IMR-90 (cell line): ENCODE results near the gene GOLGA3. TPM values are rescaled to one million over a fixed set of nuclear protein-coding genes. Genes with fewer than 3 reads are reported as not detected.

Experiments
- ATAC-seq: fragments of 200-7000 bp; cut with Tn5 transposase; 2 replicates; pipeline ENCODE4 v1.9.1; 2020; ENCODE audit warnings: low read depth, mild to moderate bottlenecking, moderate library complexity
- BruUV-seq: library from RNA; stranded (reverse); fragments of 400-500 nt; replicated peaks from 2 replicates; lab custom pipeline; 2021; lab: Mats Ljungman, UMichigan
- CTCF ChIA-PET: fragments of 300-600 bp; formaldehyde crosslinking; extraction: SDS; loops from one replicate; lab custom pipeline; 2021; ENCODE audit warnings: antibody characterized with exemption; lab: Yijun Ruan, JAX
- POLR2A ChIA-PET: fragments of 300-600 bp; sonication (Branson Sonifier 250); formaldehyde crosslinking; loops from one replicate; lab custom pipeline; 2022; ENCODE audit warnings: antibody characterized with exemption; ENCODE audit not compliant: unreplicated experiment; lab: Charles Lee
- DNase-seq: peaks from one replicate; pipeline ENCODE4 v3.0.0; 2013
- H2AFZ ChIP-seq: replicated peaks from 2 replicates; pipeline ENCODE3; 2013; ENCODE audit warnings: low read length, mild to moderate bottlenecking; ENCODE audit not compliant: poor library complexity
- H2AK5ac ChIP-seq: 2 replicates; pipeline ENCODE4 v1.6.1; 2013; ENCODE audit warnings: low read depth, low read length, inconsistent platforms
- H2AK9ac ChIP-seq: replicated peaks from 2 replicates; pipeline ENCODE3; 2013; ENCODE audit warnings: mild to moderate bottlenecking, low read depth, low read length, moderate library complexity; ENCODE audit not compliant: poor library complexity
- H2BK120ac ChIP-seq: 2 replicates; pipeline ENCODE4 v1.6.1; 2013; ENCODE audit warnings: low read depth, low read length, inconsistent platforms
- H2BK15ac ChIP-seq: 3 replicates; pipeline ENCODE4 v1.6.1; 2013; ENCODE audit warnings: low read depth, low read length, inconsistent platforms
- H2BK20ac ChIP-seq: 2 replicates; pipeline ENCODE4 v1.6.1; 2013; ENCODE audit warnings: low read depth, mild to moderate bottlenecking, inconsistent platforms, low read length, moderate library complexity
- H2BK5ac ChIP-seq: 2 replicates; pipeline ENCODE4 v1.6.1; 2013; ENCODE audit warnings: mild to moderate bottlenecking, low read depth, low read length, inconsistent platforms; ENCODE audit not compliant: poor library complexity, severe bottlenecking
- H3K14ac ChIP-seq: replicated peaks from 2 replicates; pipeline ENCODE4 v1.6.1; 2013; ENCODE audit warnings: low read depth, low read length, inconsistent platforms
- H3K18ac ChIP-seq: 2 replicates; pipeline ENCODE4 v1.6.1; 2013; ENCODE audit warnings: low read depth, low read length, control low read depth
- H3K23ac ChIP-seq: 2 replicates; pipeline ENCODE4 v1.6.1; 2013; ENCODE audit warnings: low read depth, low read length, inconsistent platforms
- H3K27ac ChIP-seq: 2 replicates; pipeline ENCODE4 v1.5.1; 2013; ENCODE audit warnings: mild to moderate bottlenecking, control low read depth, low read length; ENCODE audit not compliant: insufficient read depth
- H3K27me3 ChIP-seq: 2 replicates; pipeline ENCODE4 v1.6.1; 2013; ENCODE audit warnings: low read length; ENCODE audit not compliant: control insufficient read depth, insufficient read depth
- H3K36me3 ChIP-seq: 2 replicates; pipeline ENCODE4 v1.6.1; 2013; ENCODE audit warnings: low read length, mixed read lengths; ENCODE audit not compliant: control insufficient read depth, insufficient read depth
- H3K4ac ChIP-seq: 2 replicates; pipeline ENCODE4 v1.6.1; 2013; ENCODE audit warnings: low read depth, low read length, inconsistent platforms
- H3K4me1 ChIP-seq: 2 replicates; pipeline ENCODE4 v1.6.1; 2013; ENCODE audit warnings: low read length, mixed read lengths; ENCODE audit not compliant: control insufficient read depth, insufficient read depth
- H3K4me2 ChIP-seq: 2 replicates; pipeline ENCODE4 v1.6.1; 2013; ENCODE audit warnings: low read depth, mild to moderate bottlenecking, control low read depth, low read length, moderate library complexity
- H3K4me3 ChIP-seq: 2 replicates; pipeline ENCODE4 v1.5.1; 2013; ENCODE audit warnings: low read depth, mild to moderate bottlenecking, control low read depth, low read length, moderate library complexity; ENCODE audit not compliant: insufficient read depth
- H3K56ac ChIP-seq: 2 replicates; pipeline ENCODE4 v1.6.1; 2013; ENCODE audit warnings: low read length, inconsistent platforms; ENCODE audit not compliant: insufficient read depth; ENCODE audit errors: extremely low read depth
- H3K79me1 ChIP-seq, 2 experiments: 2 replicates each; pipeline ENCODE4 v1.6.1; 2013; ENCODE audit warnings: low read length in 2 of 2, inconsistent platforms in 1 of 2, low read depth in 1 of 2
- H3K9ac ChIP-seq: 2 replicates; pipeline ENCODE4 v1.6.1; 2013; ENCODE audit warnings: low read depth, low read length, control low read depth
- H3K9me1 ChIP-seq: 2 replicates; pipeline ENCODE4 v1.6.1; 2013; ENCODE audit warnings: low read length, inconsistent platforms; ENCODE audit not compliant: insufficient read depth
- H3K9me3 ChIP-seq: 2 replicates; pipeline ENCODE4 v1.6.1; 2013; ENCODE audit warnings: low read length; ENCODE audit not compliant: control insufficient read depth, insufficient read depth
- H4K20me1 ChIP-seq: 2 replicates; pipeline ENCODE4 v1.6.1; 2013; ENCODE audit warnings: low read length, inconsistent platforms; ENCODE audit not compliant: insufficient read depth
- H4K5ac ChIP-seq: 2 replicates; pipeline ENCODE4 v1.6.1; 2013; ENCODE audit warnings: mild to moderate bottlenecking, low read depth, low read length, control low read depth
- H4K8ac ChIP-seq, 2 experiments: 2 replicates each; pipeline ENCODE4 v1.6.1; 2013; ENCODE audit warnings: low read depth in 2 of 2, low read length in 2 of 2, control low read depth in 1 of 2, inconsistent platforms in 1 of 2
- H4K91ac ChIP-seq: 2 replicates; pipeline ENCODE4 v1.6.1; 2013; ENCODE audit warnings: low read depth, low read length, inconsistent platforms; ENCODE audit not compliant: insufficient read depth
- BHLHE40 ChIP-seq: fragments of 150-350 bp; IDR thresholded peaks from 2 replicates; pipeline ENCODE4 v1.6.1; 2016; ENCODE audit warnings: mild to moderate bottlenecking, low read depth, low read length
- CEBPB ChIP-seq: IDR thresholded peaks from 2 replicates; pipeline ENCODE4 v1.6.1; 2012; ENCODE audit warnings: low read depth, low read length, improper control_type of control experiment
- CHD1 ChIP-seq: IDR thresholded peaks from 2 replicates; pipeline ENCODE4 v1.6.1; 2012; ENCODE audit warnings: low read depth, low read length, improper control_type of control experiment
- CTCF ChIP-seq: conservative IDR thresholded peaks from 2 replicates; pipeline ENCODE4 v1.5.1; 2012; ENCODE audit warnings: mild to moderate bottlenecking, low read depth, low read length, improper control_type of control experiment
- FOS ChIP-seq: fragments of 150-350 bp; IDR thresholded peaks from 2 replicates; pipeline ENCODE4 v1.6.1; 2016; ENCODE audit warnings: low read depth, low read length
- MAFK ChIP-seq: IDR thresholded peaks from 2 replicates; pipeline ENCODE4 v1.6.1; 2012; ENCODE audit warnings: low read depth, low read length, improper control_type of control experiment
- MAZ ChIP-seq: IDR thresholded peaks from 2 replicates; pipeline ENCODE4 v1.6.1; 2012; ENCODE audit warnings: low read depth, mild to moderate bottlenecking, low read length, improper control_type of control experiment, moderate library complexity, borderline replicate concordance
- MXI1 ChIP-seq: IDR thresholded peaks from 2 replicates; pipeline ENCODE4 v1.6.1; 2012; ENCODE audit warnings: low read depth, mild to moderate bottlenecking, low read length, moderate library complexity, borderline replicate concordance
- NFE2L2 ChIP-seq: fragments of 150-350 bp; IDR thresholded peaks from 2 replicates; pipeline ENCODE4 v1.6.1; 2016; ENCODE audit warnings: low read depth, mild to moderate bottlenecking, low read length
- POLR2A ChIP-seq: IDR thresholded peaks from 2 replicates; pipeline ENCODE4 v1.6.1; 2012; ENCODE audit warnings: mild to moderate bottlenecking, low read depth, low read length
- RAD21 ChIP-seq: IDR thresholded peaks from 2 replicates; pipeline ENCODE4 v1.6.1; 2012; ENCODE audit warnings: low read length, improper control_type of control experiment
- RCOR1 ChIP-seq: IDR thresholded peaks from 2 replicates; pipeline ENCODE4 v1.6.1; 2012; ENCODE audit warnings: mild to moderate bottlenecking, low read length, improper control_type of control experiment; ENCODE audit not compliant: insufficient replicate concordance
- RFX5 ChIP-seq: IDR thresholded peaks from 2 replicates; pipeline ENCODE4 v1.8.0; 2012; ENCODE audit warnings: low read depth, mild to moderate bottlenecking, low read length, moderate library complexity
- SMC3 ChIP-seq: fragments of 150-350 bp; IDR thresholded peaks from 2 replicates; pipeline ENCODE4 v1.6.1; 2016; ENCODE audit warnings: low read depth, mild to moderate bottlenecking, antibody characterized with exemption, low read length, moderate library complexity
- USF2 ChIP-seq: fragments of 150-350 bp; IDR thresholded peaks from 2 replicates; pipeline ENCODE4 v1.6.1; 2017; ENCODE audit warnings: mild to moderate bottlenecking, antibody characterized with exemption, low read length, low read depth
- WGBS, 2 experiments: methylation state at CpG; one replicate each; pipeline versions ENCODE4 v1.1.5 to v1.1.7; 2013; ENCODE audit warnings: missing lambda C conversion rate in 2 of 2; ENCODE audit not compliant: insufficient read length in 1 of 2; ENCODE audit errors: extremely low coverage in 2 of 2; 5-methylcytosine and 5-hydroxymethylcytosine counted together
- dilution Hi-C: fragments of 300-500 bp; cut with HindIII; formaldehyde crosslinking; loops from one replicate; pipeline ENCODE4 v1.14.3; 2018; ENCODE audit warnings: low sequenced_read_pairs; ENCODE audit not compliant: unreplicated experiment
- in situ Hi-C: fragments of 300-500 bp; cut with MboI; formaldehyde crosslinking; loops from 3 replicates; pipeline ENCODE4 v1.14.3; 2019; ENCODE audit warnings: low sequenced_read_pairs, inconsistent platforms, mixed read lengths
- intact Hi-C: fragments of 100-400 bp; cut with micrococcal nuclease; formaldehyde crosslinking; loops from 2 replicates; pipeline ENCODE4 v1.10.0; 2022
- polyA plus RNA-seq, 3 experiments: library from polyadenylated mRNA; depleted of rRNA; stranded (reverse); fragments of >200 nt; gene quantifications; 2 replicates each; pipeline ENCODE4 v1.2.3, GENCODE V29; 2012; ENCODE audit warnings: low replicate concordance in 1 of 3
- total RNA-seq: library from RNA; depleted of rRNA; stranded (reverse); fragments of >200 nt; gene quantifications from 2 replicates; pipeline ENCODE4 v1.2.3, GENCODE V29; 2012
- TF ChIP-seq, protein P1 (sequence below): fragments of 150-350 bp; IDR thresholded peaks from 2 replicates; pipeline ENCODE4 v1.6.1; 2016; ENCODE audit warnings: low read depth, mild to moderate bottlenecking, low read length, moderate library complexity, borderline replicate concordance

Gene GOLGA3
- total and polyA plus RNA-seq, 2 of the 4 experiments (the other 2 are of a cell fraction), result 39.6 to 99.8 TPM

DNA sequence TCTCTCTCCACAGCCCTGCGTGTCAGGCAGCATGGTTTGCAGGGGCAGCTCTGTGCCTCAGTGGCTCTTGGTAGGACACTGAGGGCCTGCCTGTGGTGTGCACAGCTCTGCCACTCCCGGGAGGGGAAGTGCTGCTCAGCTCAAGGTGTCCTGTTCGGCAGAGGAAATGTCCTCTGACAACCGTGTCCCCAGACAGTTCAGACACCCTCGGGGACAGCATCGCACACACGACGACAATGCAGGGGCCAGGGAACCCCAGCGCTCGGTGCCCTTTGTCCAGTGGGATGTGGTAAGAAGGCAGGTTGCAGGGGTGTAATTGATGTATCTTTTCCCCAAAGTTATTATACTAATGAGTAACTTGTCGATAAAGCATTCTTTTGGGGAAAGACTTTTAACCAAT, 81.3 kb downstream of the GOLGA3 start:
- H3K9me1 ChIP-seq, result peaks cover 4% of the 10 kb centered on the region
- no peak overlapping the region for H3K4me2 ChIP-seq
- H3K36me3 ChIP-seq, result peaks cover 69% of the 10 kb centered on the region
- no TSS peak for BruUV-seq
- H4K20me1 ChIP-seq, result peaks cover 83% of the 10 kb centered on the region
- H4K5ac ChIP-seq, result no peak overlapping the region
- no peak overlapping the region for H3K9ac ChIP-seq
- no peak overlapping the region for H4K91ac ChIP-seq
- H2AK9ac ChIP-seq, result no peak overlapping the region
- H3K27ac ChIP-seq, result no peak overlapping the region
- no peak overlapping the region for H3K18ac ChIP-seq
- H2BK120ac ChIP-seq, result no peak overlapping the region
- ChIA-PET POLR2A (no interaction called here), CTCF (no interaction called here)
- H3K4me1 ChIP-seq, result peaks cover 5% of the 10 kb centered on the region; the same call in 1 of the 2 replicates
- no peaks in the 10 kb centered on the region for H3K27me3 ChIP-seq
- H3K14ac ChIP-seq, result no peak overlapping the region
- in situ Hi-C loops (no loop called here), intact Hi-C loops (no loop called here), dilution Hi-C loops (no loop called here)
- TF ChIP-seq RFX5 (no peak), MXI1 (no peak), CTCF (no peak), BHLHE40 (no peak), RAD21 (no peak), CEBPB (no peak), FOS (no peak), NFE2L2 (no peak), RCOR1 (no peak), POLR2A (no peak), MAFK (no peak), SMC3 (no peak), MAZ (no peak), USF2 (no peak), CHD1 (no peak)
- TF ChIP-seq, protein P1, sequence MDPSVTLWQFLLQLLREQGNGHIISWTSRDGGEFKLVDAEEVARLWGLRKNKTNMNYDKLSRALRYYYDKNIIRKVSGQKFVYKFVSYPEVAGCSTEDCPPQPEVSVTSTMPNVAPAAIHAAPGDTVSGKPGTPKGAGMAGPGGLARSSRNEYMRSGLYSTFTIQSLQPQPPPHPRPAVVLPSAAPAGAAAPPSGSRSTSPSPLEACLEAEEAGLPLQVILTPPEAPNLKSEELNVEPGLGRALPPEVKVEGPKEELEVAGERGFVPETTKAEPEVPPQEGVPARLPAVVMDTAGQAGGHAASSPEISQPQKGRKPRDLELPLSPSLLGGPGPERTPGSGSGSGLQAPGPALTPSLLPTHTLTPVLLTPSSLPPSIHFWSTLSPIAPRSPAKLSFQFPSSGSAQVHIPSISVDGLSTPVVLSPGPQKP, result no peak
- no peak overlapping the region for H3K23ac ChIP-seq
- no peak overlapping the region for H3K56ac ChIP-seq
- H2BK15ac ChIP-seq, result no peak overlapping the region
- H3K9me3 ChIP-seq, result no peaks in the 10 kb centered on the region
- no peak overlapping the region for H3K4ac ChIP-seq
- ATAC-seq (no peak), DNase-seq (no peak)
- H3K79me1 ChIP-seq, result peaks cover 40 to 80% of the 10 kb centered on the region in 2 experiments
- WGBS, 2 experiments, result 100% methylated on average over 1 of the region's 11 CpGs; no CpG with 5 or more reads in 1 of the 2 experiments
- H2AK5ac ChIP-seq, result no peak overlapping the region
- H2BK5ac ChIP-seq, result no peak overlapping the region
- H2AFZ ChIP-seq, result no peak overlapping the region
- no peak overlapping the region for H2BK20ac ChIP-seq
- no peak overlapping the region for H3K4me3 ChIP-seq
- H4K8ac ChIP-seq, result no peak overlapping the region
